ENCODE data around the gene MSANTD1. TPM values are rescaled to one million over a fixed set of nuclear protein-coding genes. Genes with fewer than 3 reads are reported as not detected.

The MSANTD1 gene
- total and polyA plus RNA-seq, 4 donors, result 0.05 to 1.2 (median 0.23) TPM; not detected in 1

- Histone ChIP-seq H3K36me3 (ENCODE audit: control insufficient read depth in 4 of 4, insufficient read depth in 3 of 4, low read depth in 1 of 4, low read length in 3 of 4) (no peaks in the 10 kb centered on the region), H3K27ac (ENCODE audit: low read depth in 1 of 2, low read length in 2 of 2) (no peak overlapping the region), H3K27me3 (ENCODE audit: control insufficient read depth in 4 of 4, insufficient read depth in 4 of 4, low read length in 3 of 4) (no peaks in the 10 kb centered on the region), H3K4me1 (ENCODE audit: control insufficient read depth in 4 of 4, insufficient read depth in 4 of 4, low read length in 3 of 4) (peaks cover 6 to 18% (median 14%) of the 10 kb centered on the region in 4 donors), H3K9me3 (ENCODE audit: control insufficient read depth in 4 of 4, low read length in 3 of 4) (no peaks in the 10 kb centered on the region), H3K9ac (ENCODE audit: low read depth in 1 of 2, low read length in 2 of 2) (no peak overlapping the region), H3K4me3 (ENCODE audit: low read depth in 1 of 3, low read length in 3 of 3) (no peak overlapping the region)
- no peak for DNase-seq (ENCODE audit: low spot score)
- TF ChIP-seq HNF4A (conservative IDR thresholded peaks at IDR 0.05) (no peak), JUND (IDR thresholded peaks at IDR 0.05) (no peak), ATF3 (IDR thresholded peaks at IDR 0.05) (no peak), FOXA1 (IDR thresholded peaks at IDR 0.05) (no peak), NR2F2 (IDR thresholded peaks at IDR 0.05) (no peak), REST (IDR thresholded peaks at IDR 0.05) (no peak), SP1 (IDR thresholded peaks at IDR 0.05) (no peak), MAX (IDR thresholded peaks at IDR 0.05) (no peak), HNF4G (IDR thresholded peaks at IDR 0.05) (no peak), EGR1 (IDR thresholded peaks at IDR 0.05; ENCODE audit: low read depth in 2 of 2) (no peak), RAD21 (IDR thresholded peaks at IDR 0.05) (no peak), TAF1 (conservative IDR thresholded peaks at IDR 0.05) (no peak), GABPA (IDR thresholded peaks at IDR 0.05 in 1 of 2, conservative IDR thresholded peaks at IDR 0.05 in 1 of 2) (no peak), RXRA (IDR thresholded peaks at IDR 0.05) (no peak), FOXA2 (IDR thresholded peaks at IDR 0.05) (no peak), CTCF (IDR thresholded peaks at IDR 0.05; ENCODE audit: low read depth, low read length, missing input control) (no peak)
- WGBS, result 93% methylated on average over 19 of the region's 19 CpGs
These were observed 45.7 kb downstream of the MSANTD1 start for GRCh38 chr4:3294401-3295241.
